RPMI8226 (cell line): ENCODE measurements around the gene CHERP.

Experiments
- DNase-seq: peaks from one replicate; pipeline ENCODE4 v3.0.0-alpha.2; 2015

Gene CHERP

DNA sequence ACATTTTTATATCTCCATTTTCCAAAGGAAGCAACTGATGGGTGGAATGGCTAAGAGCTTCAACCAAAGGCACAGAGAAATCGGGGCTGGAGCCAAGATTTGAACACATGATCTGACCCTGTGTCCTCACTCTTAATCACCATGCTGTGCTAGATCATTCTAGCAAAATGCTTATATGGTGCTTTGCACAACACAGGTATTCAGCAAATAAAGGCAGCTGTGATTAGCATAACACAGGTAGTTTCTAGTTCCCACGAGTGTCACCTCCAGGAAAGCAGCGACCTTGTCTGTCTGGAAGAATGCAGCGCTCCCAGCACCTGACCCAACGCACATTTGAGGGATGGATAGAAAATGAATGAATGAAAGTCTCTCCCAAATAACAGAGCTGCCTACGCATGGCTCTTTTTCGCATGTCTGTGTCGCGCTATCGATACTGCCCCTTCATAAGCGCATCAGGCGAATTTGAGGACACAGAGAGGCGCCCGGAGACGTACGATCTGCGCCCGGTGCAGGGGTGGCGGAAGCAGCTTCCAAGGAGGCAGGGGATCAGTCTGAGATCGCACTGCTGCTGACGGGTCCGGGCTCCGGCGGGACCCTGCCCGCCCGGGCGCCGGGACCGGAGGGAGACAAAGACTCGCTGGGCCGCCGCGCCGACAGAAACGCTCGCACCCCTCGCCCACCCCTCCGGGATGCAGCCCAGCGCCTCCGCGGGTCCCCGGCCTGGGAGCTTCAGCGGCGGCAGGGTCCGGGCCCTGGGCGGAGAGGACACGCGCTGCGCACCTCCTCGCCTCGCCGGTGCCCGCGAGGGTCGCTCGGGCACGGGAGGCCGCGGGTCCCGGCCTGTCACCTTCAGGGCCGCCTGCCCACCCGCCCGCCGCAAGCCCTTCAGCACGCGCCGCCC, 71.1 kb downstream of the CHERP start:
- peak; percentile 46 for DNase-seq

DNA sequence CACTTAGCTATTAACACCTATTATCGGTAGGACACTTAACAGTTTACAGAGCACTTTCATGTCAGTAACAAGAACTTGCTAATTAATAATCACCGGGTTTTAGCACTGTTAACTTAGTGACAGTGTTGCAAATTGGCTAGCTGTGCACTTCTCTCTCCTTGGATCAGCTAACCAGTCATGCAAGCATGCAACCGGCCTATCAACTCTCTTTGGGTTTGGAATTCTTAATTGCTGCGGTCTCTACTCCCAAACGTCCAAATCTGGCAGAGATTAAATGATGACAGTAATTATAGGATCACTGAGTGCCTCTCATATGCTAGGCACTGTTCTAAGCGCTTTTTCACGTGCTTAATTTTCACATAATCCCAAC, 71.7 kb downstream of the CHERP start:
- no peak for DNase-seq
